Activated CD8-positive, alpha-beta memory T cell treated with anti-CD3 and anti-CD28 coated beads, Interleukin-2, amount 50 U/mL, for 48 hours (primary cell): ENCODE data around the gene NASP.

Experiments used
- DNase-seq: peaks from one replicate; pipeline ENCODE4 v3.0.0-alpha.2; 2020

NASP gene

GRCh38 chr1:45583666-45584350, at the start of gene NASP:
Gene NASP, plus strand, starts transcription at chr1:45584041. Its CDS starts 106 bp downstream, at chr1:45584147.
- DNase-seq, result peak; percentile 99

- DNase-seq, result no peak
These were observed 47.7 kb upstream of the NASP start for GRCh38 chr1:45535988-45536766.

- DNase-seq, result no peak
These were observed 47.0 kb upstream of the NASP start for GRCh38 chr1:45536886-45537285.

DNA sequence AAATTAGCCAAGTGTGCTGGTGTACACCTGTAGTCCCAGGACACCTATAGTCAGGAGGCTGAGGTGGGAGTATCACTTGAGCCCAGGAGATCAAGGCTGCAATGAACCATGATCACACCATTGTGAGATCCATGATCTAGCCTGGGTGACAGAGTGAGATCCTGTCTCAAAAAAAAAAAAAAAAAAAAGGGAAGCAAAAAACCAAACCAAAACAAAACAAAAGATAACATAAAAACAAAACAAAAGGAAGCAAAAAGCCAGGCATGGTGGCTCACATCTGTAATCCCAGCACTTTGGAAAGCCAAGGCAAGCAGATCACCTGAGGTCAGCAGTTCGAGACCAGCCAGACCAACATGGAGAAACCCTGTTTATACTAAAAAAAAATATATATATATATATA, 42.6 kb upstream of the NASP start:
- no peak for DNase-seq

- no peak for DNase-seq
These were observed 41.2 kb upstream of the NASP start for GRCh38 chr1:45542591-45542990.

GRCh38 chr1:45543581-45544417, 40.0 kb upstream of the NASP start:
- peak; percentile 78 for DNase-seq

DNA sequence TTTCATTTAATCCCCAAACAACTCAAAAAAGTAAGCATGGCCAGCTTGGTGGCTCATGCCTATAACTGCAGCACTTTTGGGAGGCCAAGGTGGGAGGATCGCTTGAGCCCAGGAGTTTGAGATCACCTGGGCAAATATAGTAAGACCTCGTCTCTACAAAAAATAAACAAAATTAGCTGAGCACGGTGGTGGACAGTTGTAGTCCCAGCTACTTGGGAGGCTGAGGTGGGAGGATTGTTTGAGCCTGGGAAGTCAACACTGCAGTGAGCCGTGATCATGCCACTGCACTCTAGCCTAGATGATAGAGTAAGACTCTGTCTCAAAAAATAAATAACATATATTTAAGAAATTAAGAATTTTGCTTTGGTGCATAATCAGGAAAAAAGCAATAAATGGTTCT, 39.3 kb upstream of the NASP start:
- DNase-seq, result no peak

DNA sequence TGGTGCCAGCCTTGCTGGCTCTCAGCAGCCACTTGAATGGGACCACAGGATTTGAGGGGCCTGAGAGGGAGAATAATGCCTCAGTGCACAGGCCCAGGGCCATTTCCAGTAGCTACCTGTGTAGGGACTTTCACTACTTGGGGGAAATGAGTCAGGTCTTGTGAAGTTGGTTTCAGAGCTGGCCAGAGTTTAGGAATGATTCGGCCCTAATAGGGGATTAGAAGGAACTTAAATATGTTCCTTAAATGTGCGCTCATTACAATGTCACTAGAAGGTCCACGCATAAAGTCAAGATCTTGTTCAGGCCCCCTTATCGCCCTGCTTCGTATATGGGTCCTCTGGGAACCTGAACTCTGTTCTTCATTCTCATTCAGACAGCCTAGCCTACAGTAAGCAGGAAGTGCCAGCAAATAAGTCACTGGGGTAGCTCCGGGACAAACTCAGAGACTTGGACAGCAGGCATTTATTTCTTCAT, 38.8 kb upstream of the NASP start:
- peak; percentile 57 for DNase-seq

GRCh38 chr1:45545553-45546310, 38.1 kb upstream of the NASP start:
- no peak for DNase-seq

- DNase-seq, result peak; percentile 95
These were observed 33.2 kb upstream of the NASP start, which contains the start of gene AKR1A1 for GRCh38 chr1:45550401-45551351. Gene AKR1A1, plus strand, starts transcription at chr1:45550826. Its CDS starts 10,969 bp downstream, at chr1:45561795.

- no peak for DNase-seq
These were observed 32.2 kb upstream of the NASP start for GRCh38 chr1:45551684-45552083.

- no peak for DNase-seq
These were observed 31.5 kb upstream of the NASP start for GRCh38 chr1:45552331-45552730.

GRCh38 chr1:45554198-45554597, 29.6 kb upstream of the NASP start:
- DNase-seq, result no peak

GRCh38 chr1:45557422-45557944, 26.4 kb upstream of the NASP start:
- DNase-seq, result no peak

- DNase-seq, result no peak
These were observed 20.0 kb upstream of the NASP start for GRCh38 chr1:45563843-45564242.

- DNase-seq, result no peak
These were observed 17.1 kb upstream of the NASP start for GRCh38 chr1:45566722-45567121.

GRCh38 chr1:45567911-45568310, 15.9 kb upstream of the NASP start:
- DNase-seq, result no peak

DNA sequence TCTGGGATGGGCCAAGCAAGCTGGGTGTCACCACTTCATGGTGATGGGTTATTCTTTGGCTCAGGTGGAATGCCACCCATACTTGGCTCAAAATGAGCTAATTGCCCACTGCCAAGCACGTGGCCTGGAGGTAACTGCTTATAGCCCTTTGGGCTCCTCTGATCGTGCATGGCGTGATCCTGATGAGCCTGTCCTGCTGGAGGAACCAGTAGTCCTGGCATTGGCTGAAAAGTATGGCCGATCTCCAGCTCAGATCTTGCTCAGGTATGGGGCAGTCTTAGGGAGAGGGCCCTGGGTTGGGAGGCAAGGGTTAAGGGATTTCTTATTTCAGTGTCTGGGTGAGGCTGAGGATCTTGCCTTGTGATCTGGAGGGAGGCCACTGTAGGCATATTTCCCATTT, 15.4 kb upstream of the NASP start:
- DNase-seq, result no peak

DNA sequence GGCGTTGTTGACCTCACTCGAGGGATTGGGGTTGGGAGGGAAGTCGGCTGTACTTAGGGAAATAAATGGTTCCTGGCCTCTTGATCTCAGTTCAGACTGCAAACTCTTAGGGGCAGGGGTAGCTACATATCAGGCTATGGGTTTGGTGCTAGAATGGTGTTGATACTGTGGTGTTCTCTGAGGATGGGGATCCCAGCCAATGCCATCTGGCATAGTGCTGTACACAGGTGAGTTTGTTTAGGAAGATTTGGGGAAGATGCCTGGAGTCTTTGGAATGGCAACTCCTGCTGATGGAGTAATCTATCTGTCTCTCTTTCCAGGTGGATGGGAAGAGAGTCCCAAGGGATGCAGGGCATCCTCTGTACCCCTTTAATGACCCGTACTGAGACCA, 14.3 kb upstream of the NASP start:
- no peak for DNase-seq

GRCh38 chr1:45569962-45570581, 13.8 kb upstream of the NASP start:
- peak; percentile 81 for DNase-seq

- no peak for DNase-seq
These were observed 13.2 kb upstream of the NASP start for GRCh38 chr1:45570631-45571030.
